OCI-LY1 (cell line): Measurements from ENCODE around the gene HBE1.

Experiments used
- CTCF ChIP-seq: fragments of 200-600 bp; sonication (generic), shearing (Covaris generic); IDR thresholded peaks from 2 replicates; pipeline ENCODE4 v1.5.1; 2017; ENCODE audit warnings: mild to moderate bottlenecking, antibody characterized with exemption, low read length, moderate library complexity, mixed read lengths
- EZH2 ChIP-seq: fragments of 200-600 bp; sonication (generic), shearing (Covaris generic); IDR thresholded peaks from 2 replicates; pipeline ENCODE4 v1.8.0; 2017; ENCODE audit warnings: borderline replicate concordance, mixed run types, mild to moderate bottlenecking, antibody characterized with exemption, low read length, moderate library complexity, mixed read lengths

GRCh38 chr11:5243816-5244180 lies 25.9 kb downstream of the HBE1 start:
- no peak for TF ChIP-seq CTCF
- TF ChIP-seq EZH2 = no peak
